ENCODE results near the gene ZRANB2. TPM values are rescaled to one million over a fixed set of nuclear protein-coding genes. Genes with fewer than 3 reads are reported as not detected.

The ZRANB2 gene
- total RNA-seq, 1 donor from 2014 or later, result 61.9 TPM

GRCh38 chr1:71030026-71030425, 50.8 kb downstream of the ZRANB2 start:
- DNase-seq (ENCODE audit: low spot score), result no peak

GRCh38 chr1:71028981-71029380, 51.9 kb downstream of the ZRANB2 start:
- DNase-seq (ENCODE audit: low spot score), result no peak

- no peak for DNase-seq (ENCODE audit: low spot score)
Measured at GRCh38 chr1:71027991-71028390, 52.8 kb downstream of the ZRANB2 start.

GRCh38 chr1:71026093-71026492, 54.7 kb downstream of the ZRANB2 start:
- DNase-seq (ENCODE audit: low spot score), result no peak

- no peak for DNase-seq (ENCODE audit: low spot score)
Measured at GRCh38 chr1:71023515-71023914, 57.3 kb downstream of the ZRANB2 start.

- DNase-seq (ENCODE audit: low spot score), result no peak
Measured at GRCh38 chr1:71019233-71019969, 61.4 kb downstream of the ZRANB2 start.

- DNase-seq (ENCODE audit: low spot score), result no peak
Measured at GRCh38 chr1:71018791-71019190, 62.0 kb downstream of the ZRANB2 start.

GRCh38 chr1:71015745-71016144, 65.1 kb downstream of the ZRANB2 start:
- no peak for DNase-seq (ENCODE audit: low spot score)

GRCh38 chr1:71014178-71014579, 66.7 kb downstream of the ZRANB2 start:
- DNase-seq (ENCODE audit: low spot score), result no peak

Small RNA genes within 50 kb of the gene (microRNA-seq; reads per million reads assigned to microRNA genes)
- 264 reads per million, percentile 63 among the genes with 10 or more reads in this experiment for gene MIR186 (ENCODE audit: borderline number of aligned reads)

Other genes starting within 250 kb of the ZRANB2 start
- 253 TPM for gene PTGER3, start 33.2 kb downstream of the ZRANB2 start, total RNA-seq